ENCODE measurements around the gene FAM222A. TPM values are rescaled to one million over a fixed set of nuclear protein-coding genes. Genes with fewer than 3 reads are reported as not detected.

The FAM222A gene
- total RNA-seq, 4 donors from 2014 or later, result 0.54 to 3.7 (median 0.92) TPM

GRCh38 chr12:109716512-109717389 is 3.1 kb downstream of the FAM222A start:
- no peak overlapping the region for H3K4me3 ChIP-seq
- H3K36me3 ChIP-seq, result no peaks in the 10 kb centered on the region
- peaks cover 0 to 81% (median 19%) of the 10 kb centered on the region in 3 donors for H3K4me1 ChIP-seq
- no peak for TF ChIP-seq POLR2A (IDR thresholded peaks at IDR 0.05)
- TF ChIP-seq POLR2AphosphoS5 (IDR thresholded peaks at IDR 0.05), result peak; percentile 48
- no peak for TF ChIP-seq EP300 (IDR thresholded peaks at IDR 0.05)
- WGBS, 2 donors (ENCODE audit: low coverage in 1 of 2), result 40 to 81% methylated on average over 1 to 12 of the region's 19 CpGs
- no peak for ATAC-seq
- no peaks in the 10 kb centered on the region for H3K9me3 ChIP-seq
- H3K27ac ChIP-seq, result peak overlapping the region in 3 of 4 donors; percentile 53 to 79 (median 71)
- H3K27me3 ChIP-seq, result peaks cover 52% of the 10 kb centered on the region

- no peaks in the 10 kb centered on the region for H3K9me3 ChIP-seq
- peaks cover 43% of the 10 kb centered on the region for H3K27me3 ChIP-seq
- no peak for ATAC-seq
- 80 to 95% methylated on average over 2 to 3 of the region's 18 CpGs for WGBS, 2 donors (ENCODE audit: low coverage in 1 of 2)
- H3K4me1 ChIP-seq, result peaks cover 0 to 80% (median 19%) of the 10 kb centered on the region in 3 donors
- peak overlapping the region in 1 of 2 donors; percentile 8 for H3K4me3 ChIP-seq
- no peak overlapping the region for H3K27ac ChIP-seq
- no peak for TF ChIP-seq CTCF (IDR thresholded peaks at IDR 0.05)
- TF ChIP-seq EP300 (IDR thresholded peaks at IDR 0.05), result no peak
- no peak for TF ChIP-seq POLR2A (IDR thresholded peaks at IDR 0.05)
- TF ChIP-seq POLR2AphosphoS5 (IDR thresholded peaks at IDR 0.05), result no peak
- H3K36me3 ChIP-seq, result no peaks in the 10 kb centered on the region
Measured at GRCh38 chr12:109717390-109718357, 4.0 kb downstream of the FAM222A start.

GRCh38 chr12:109718390-109718789 is 4.8 kb downstream of the FAM222A start:
- Histone ChIP-seq H3K4me1 (peaks cover 0 to 81% (median 25%) of the 10 kb centered on the region in 3 donors), H3K4me3 (peak overlapping the region in 1 of 2 donors; percentile 8), H3K9me3 (no peaks in the 10 kb centered on the region), H3K27me3 (peaks cover 42% of the 10 kb centered on the region), H3K36me3 (no peaks in the 10 kb centered on the region), H3K27ac (no peak overlapping the region)
- no peak for TF ChIP-seq POLR2A (IDR thresholded peaks at IDR 0.05)
- TF ChIP-seq CTCF (IDR thresholded peaks at IDR 0.05), result no peak
- no peak for TF ChIP-seq POLR2AphosphoS5 (IDR thresholded peaks at IDR 0.05)
- no peak for TF ChIP-seq EP300 (IDR thresholded peaks at IDR 0.05)
- WGBS, 2 donors (ENCODE audit: low coverage in 1 of 2), result 0 to 19% methylated on average over 1 to 6 of the region's 33 CpGs
- no peak for ATAC-seq

- no peak for ATAC-seq
- H3K4me3 ChIP-seq, result no peak overlapping the region
- peaks cover 42% of the 10 kb centered on the region for H3K27me3 ChIP-seq
- 62 to 100% methylated on average over 1 to 8 of the region's 12 CpGs for WGBS, 2 donors (ENCODE audit: low coverage in 1 of 2)
- peaks cover 0 to 87% (median 26%) of the 10 kb centered on the region in 3 donors for H3K4me1 ChIP-seq
- no peaks in the 10 kb centered on the region for H3K9me3 ChIP-seq
- no peaks in the 10 kb centered on the region for H3K36me3 ChIP-seq
- H3K27ac ChIP-seq, result peak overlapping the region in 1 of 4 donors; percentile 35
- TF ChIP-seq CTCF (IDR thresholded peaks at IDR 0.05) (no peak), POLR2A (IDR thresholded peaks at IDR 0.05) (no peak)
Measured at GRCh38 chr12:109719123-109720022, 5.7 kb downstream of the FAM222A start.

All from gastroesophageal sphincter (tissue), 4 donors.